Smooth muscle cell (in vitro differentiated cells): Measurements from ENCODE around the gene GATAD1. TPM values are rescaled to one million over a fixed set of nuclear protein-coding genes. Genes with fewer than 3 reads are reported as not detected.

Experiments used
- DNase-seq: peaks from one replicate; lab custom pipeline; 2025; ENCODE audit not compliant: unreplicated experiment; lab: John Stamatoyannopoulos, UW
- H2AFZ ChIP-seq: fragments of 200-600 bp; sonication (generic); 2 replicates; pipeline ENCODE4 v1.6.0; 2016; ENCODE audit warnings: antibody characterized with exemption, low read depth, mild to moderate bottlenecking
- H3F3A ChIP-seq: fragments of 200-600 bp; sonication (generic); 2 replicates; pipeline ENCODE4 v1.6.0; 2017; ENCODE audit warnings: antibody characterized with exemption, low read depth
- H3K27ac ChIP-seq: fragments of 200-600 bp; sonication (generic); 2 replicates; pipeline ENCODE4 v1.5.1; 2016; ENCODE audit warnings: low read depth, mild to moderate bottlenecking
- H3K27me3 ChIP-seq: fragments of 200-600 bp; sonication (generic); 2 replicates; pipeline ENCODE4 v1.6.1; 2016; ENCODE audit warnings: low read depth, mild to moderate bottlenecking
- H3K36me3 ChIP-seq: fragments of 200-600 bp; sonication (generic); 2 replicates; pipeline ENCODE4 v1.5.1; 2016; ENCODE audit warnings: low read depth
- H3K4me1 ChIP-seq: fragments of 200-600 bp; sonication (generic); 2 replicates; pipeline ENCODE4 v1.5.1; 2016; ENCODE audit warnings: low read depth
- H3K4me2 ChIP-seq: fragments of 200-600 bp; sonication (generic); 2 replicates; pipeline ENCODE4 v1.6.0; 2016; ENCODE audit warnings: mild to moderate bottlenecking
- H3K4me3 ChIP-seq: fragments of 200-600 bp; sonication (generic); 2 replicates; pipeline ENCODE4 v1.5.1; 2016; ENCODE audit warnings: mild to moderate bottlenecking
- H3K79me2 ChIP-seq: fragments of 200-600 bp; sonication (generic); 2 replicates; pipeline ENCODE4 v1.6.0; 2016; ENCODE audit warnings: low read depth, mild to moderate bottlenecking
- H3K9ac ChIP-seq: fragments of 200-600 bp; sonication (generic); 2 replicates; pipeline ENCODE4 v1.6.0; 2016; ENCODE audit warnings: low read depth
- H3K9me3 ChIP-seq: fragments of 200-600 bp; sonication (generic); replicated peaks from 2 replicates; pipeline ENCODE4 v1.5.1; 2016; ENCODE audit warnings: low read depth
- H4K20me1 ChIP-seq: fragments of 200-600 bp; sonication (generic); 2 replicates; pipeline ENCODE4 v1.6.0; 2016; ENCODE audit warnings: low read depth
- CTCF ChIP-seq: fragments of 200-600 bp; sonication (generic); IDR thresholded peaks from 2 replicates; pipeline ENCODE4 v1.5.1; 2017; ENCODE audit warnings: borderline replicate concordance, mild to moderate bottlenecking, antibody characterized with exemption; ENCODE audit not compliant: insufficient read depth, poor library complexity, severe bottlenecking
- whole genome bisulfite sequencing: methylation state at CpG from one replicate; pipeline ENCODE4 v1.1.7; 2016; ENCODE audit warnings: low lambda C conversion rate; 5-methylcytosine and 5-hydroxymethylcytosine counted together
- polyA plus RNA-seq: library from polyadenylated mRNA; unstranded; fragments of >200 nt; fragmentation: Nextera tagmentation; extraction: Ambion mirVana; gene quantifications from 2 replicates; pipeline ENCODE4 v1.2.1, GENCODE V29; 2016
- total RNA-seq: library from RNA; depleted of rRNA; stranded (reverse); fragments of >200 nt; gene quantifications from 2 replicates; pipeline ENCODE4 v1.2.3, GENCODE V29; 2014

GATAD1 gene
- total RNA-seq (21.8 and 33.9 TPM in 2 replicates), polyA plus RNA-seq (20.7 and 21.5 TPM in 2 replicates)

GRCh38 chr7:92447345-92448204 is at the start of gene GATAD1:
Gene GATAD1 (plus strand): TSS chr7:92447482. CDS start chr7:92447730, 248 bp downstream.
- 1% methylated on average over 59 of the region's 87 CpGs for WGBS
- peak within 1 kb of the TSS; percentile 81 for H3K27ac ChIP-seq
- H3K79me2 ChIP-seq: peaks cover 21% of the 10 kb centered on the region
- H3K4me3 ChIP-seq: peak within 1 kb of the TSS; percentile 92
- H3K9me3 ChIP-seq: no peaks in the 10 kb centered on the region
- H3K36me3 ChIP-seq: peaks cover 7% of the 10 kb centered on the region
- H3K27me3 ChIP-seq: no peaks in the 10 kb centered on the region
- DNase-seq: peak; percentile 69
- no peaks in the 10 kb centered on the region for H3F3A ChIP-seq
- peak within 1 kb of the TSS; percentile 98 for H2AFZ ChIP-seq
- H3K4me1 ChIP-seq: peaks cover 10% of the 10 kb centered on the region
- H3K9ac ChIP-seq: peak within 1 kb of the TSS; percentile 89
- peak within 1 kb of the TSS; percentile 96 for H3K4me2 ChIP-seq
- TF ChIP-seq CTCF: no peak
- H4K20me1 ChIP-seq: no peaks in the 10 kb centered on the region

- Histone ChIP-seq H3K27ac (no peak overlapping the region), H3F3A (peaks cover 3% of the 10 kb centered on the region), H3K36me3 (peaks cover 27% of the 10 kb centered on the region), H3K9me3 (no peaks in the 10 kb centered on the region), H3K4me1 (no peaks in the 10 kb centered on the region), H3K27me3 (no peaks in the 10 kb centered on the region), H3K4me3 (no peak overlapping the region), H3K79me2 (no peaks in the 10 kb centered on the region), H3K9ac (no peak overlapping the region), H2AFZ (no peak overlapping the region), H4K20me1 (no peaks in the 10 kb centered on the region), H3K4me2 (no peak overlapping the region)
- no peak for TF ChIP-seq CTCF
- WGBS: 98% methylated on average over 6 of the region's 6 CpGs
- DNase-seq: no peak
These were observed 49.7 kb upstream of the GATAD1 start for GRCh38 chr7:92397542-92397941.

GRCh38 chr7:92400013-92400412 is 47.3 kb upstream of the GATAD1 start:
- DNase-seq: no peak
- Histone ChIP-seq H3K4me1 (no peaks in the 10 kb centered on the region), H2AFZ (no peak overlapping the region), H3K9me3 (no peaks in the 10 kb centered on the region), H3K79me2 (no peaks in the 10 kb centered on the region), H3K4me2 (no peak overlapping the region), H3K4me3 (no peak overlapping the region), H3K36me3 (peaks cover 27% of the 10 kb centered on the region), H3F3A (peaks cover 3% of the 10 kb centered on the region), H4K20me1 (no peaks in the 10 kb centered on the region), H3K27ac (no peak overlapping the region), H3K27me3 (no peaks in the 10 kb centered on the region), H3K9ac (no peak overlapping the region)
- WGBS: 87% methylated on average over 2 of the region's 2 CpGs
- no peak for TF ChIP-seq CTCF
